Measurements from ENCODE around the gene MRTO4. TPM values are rescaled to one million over a fixed set of nuclear protein-coding genes. Genes with fewer than 3 reads are reported as not detected.

The MRTO4 gene
- total RNA-seq (2013): 13.0 TPM
- polyA plus RNA-seq: 1 to 10 TPM; 4.9 to 8.7 (median 8.4) TPM
- 4.4 and 10.4 TPM in 2 replicates for polyA minus RNA-seq
- 1.8 to 7.0 (median 5.9) reads per million in 11 experiments for total RNA-seq

- DNase-seq: peak; percentile 74 to 75 (median 74)
- WGBS (ENCODE audit: insufficient coverage): under 1% methylated on average over 80 of the region's 81 CpGs
- Histone ChIP-seq H3K4me1 (ENCODE audit: control insufficient read depth in 1 of 2, insufficient read depth in 2 of 2, low read length in 2 of 2) (peaks cover 23 to 35% of the 10 kb centered on the region in 2 donors), H3K9ac (ENCODE audit: insufficient read depth, low read length, poor library complexity, severe bottlenecking) (peak within 1 kb of the TSS; percentile 90), H3K27me3 (ENCODE audit: control insufficient read depth in 2 of 2, insufficient read depth in 2 of 2, low read length in 2 of 2) (no peaks in the 10 kb centered on the region), H3K36me3 (replicated peaks in 1 of 2; ENCODE audit: control insufficient read depth in 1 of 2, insufficient read depth in 2 of 2, low read length in 2 of 2) (peaks cover 7 to 24% of the 10 kb centered on the region in 2 donors), H3K4me2 (replicated peaks; ENCODE audit: extremely low read depth, low read length, poor library complexity, severe bottlenecking) (peak within 1 kb of the TSS; percentile 84), H3K79me2 (ENCODE audit: insufficient read depth, low read length) (peaks cover 79% of the 10 kb centered on the region), H3K4me3 (replicated peaks in 1 of 3; ENCODE audit: low read depth in 2 of 3, low read length in 3 of 3) (peak within 1 kb of the TSS; percentile 67 to 87 (median 85)), H2AFZ (ENCODE audit: insufficient read depth, low read depth, low read length, poor library complexity, severe bottlenecking) (peak within 1 kb of the TSS; percentile 86), H3K27ac (ENCODE audit: low read depth in 1 of 2, low read length in 2 of 2) (peak within 1 kb of the TSS; percentile 70 to 96), H3K9me3 (replicated peaks in 1 of 2; ENCODE audit: control insufficient read depth in 1 of 2, insufficient read depth in 1 of 2, low read length in 2 of 2) (no peaks in the 10 kb centered on the region), H4K20me1 (ENCODE audit: insufficient read depth, low read length) (no peaks in the 10 kb centered on the region)
- TF ChIP-seq CTCF (IDR thresholded peaks at IDR 0.05): no peak
- Mint-ChIP-seq H3K27ac (peak within 1 kb of the TSS; percentile 90 to 98 (median 94)), H3K4me1 (peaks cover 24% of the 10 kb centered on the region), H3K27me3 (ENCODE audit: low read depth in 3 of 3) (no peaks in the 10 kb centered on the region), H3K9me3 (no peaks in the 10 kb centered on the region), H3K4me3 (peak within 1 kb of the TSS; percentile 90 to 93), H3K36me3 (peaks cover 15 to 27% of the 10 kb centered on the region in 2 donors)
- intact Hi-C loops (cut with micrococcal nuclease): loop anchor here in 1 of 2 donors (5.0 kb wide), 1 partner anchor 61 kb away; the partner anchor contains the start of genes AKR7A2 and SLC66A1
Observed at GRCh38 chr1:19251305-19252196, at the start of gene MRTO4, which contains the start of gene EMC1. Gene MRTO4, plus strand, starts transcription at chr1:19251805. Its CDS starts 31 bp downstream, at chr1:19251836. Gene EMC1, minus strand, starts transcription at chr1:19251524. Its CDS starts 15 bp downstream, at chr1:19251509.

GRCh38 chr1:19202396-19202795, 49.2 kb upstream of the MRTO4 start:
- H2AFZ ChIP-seq (ENCODE audit: insufficient read depth, low read depth, low read length, poor library complexity, severe bottlenecking): no peak overlapping the region
- H3K27ac Mint-ChIP-seq: peak overlapping the region in 2 of 7 donors; percentile 19 to 22
- TF ChIP-seq CTCF (IDR thresholded peaks at IDR 0.05): no peak
- no peak overlapping the region for H3K4me3 Mint-ChIP-seq
- H3K4me1 ChIP-seq (ENCODE audit: control insufficient read depth in 1 of 2, insufficient read depth in 2 of 2, low read length in 2 of 2): peaks cover 13 to 16% of the 10 kb centered on the region in 2 donors
- peak overlapping the region in 1 of 2 donors; percentile 4 for H3K27ac ChIP-seq (ENCODE audit: low read depth in 1 of 2, low read length in 2 of 2)
- no peak overlapping the region for H3K4me3 ChIP-seq (replicated peaks in 1 of 3; ENCODE audit: low read depth in 2 of 3, low read length in 3 of 3)
- H3K9me3 ChIP-seq (replicated peaks in 1 of 2; ENCODE audit: control insufficient read depth in 1 of 2, insufficient read depth in 1 of 2, low read length in 2 of 2): no peaks in the 10 kb centered on the region
- H3K4me1 Mint-ChIP-seq: peaks cover 20% of the 10 kb centered on the region
- peaks cover 80% of the 10 kb centered on the region for H4K20me1 ChIP-seq (ENCODE audit: insufficient read depth, low read length)
- DNase-seq: no peak
- H3K79me2 ChIP-seq (ENCODE audit: insufficient read depth, low read length): peaks cover 78% of the 10 kb centered on the region
- no peak overlapping the region for H3K4me2 ChIP-seq (replicated peaks; ENCODE audit: extremely low read depth, low read length, poor library complexity, severe bottlenecking)
- no peaks in the 10 kb centered on the region for H3K27me3 ChIP-seq (ENCODE audit: control insufficient read depth in 2 of 2, insufficient read depth in 2 of 2, low read length in 2 of 2)
- H3K9ac ChIP-seq (ENCODE audit: insufficient read depth, low read length, poor library complexity, severe bottlenecking): no peak overlapping the region
- no peaks in the 10 kb centered on the region for H3K9me3 Mint-ChIP-seq
- 77% methylated on average over 3 of the region's 3 CpGs for WGBS (ENCODE audit: insufficient coverage)
- H3K27me3 Mint-ChIP-seq (ENCODE audit: low read depth in 3 of 3): peaks cover 0 to 2% (median 0%) of the 10 kb centered on the region in 3 donors
- intact Hi-C loops (cut with micrococcal nuclease): loop anchor here in 1 of 2 donors (10.0 kb wide), 1 partner anchor 298 kb away; the partner anchor contains the start of gene ALDH4A1
- H3K36me3 Mint-ChIP-seq: peaks cover 39 to 54% of the 10 kb centered on the region in 2 donors
- H3K36me3 ChIP-seq (replicated peaks in 1 of 2; ENCODE audit: control insufficient read depth in 1 of 2, insufficient read depth in 2 of 2, low read length in 2 of 2): peaks cover 43 to 49% of the 10 kb centered on the region in 2 donors

Data from CD14-positive monocyte (primary cell).